HPDE6-E6E7 (cell line): ENCODE data around the gene KIAA1958.

Source experiments
- DNase-seq: peaks from one replicate; pipeline ENCODE4 v3.0.0; 2011; ENCODE audit warnings: missing footprints; ENCODE audit errors: extremely low spot score

The KIAA1958 gene

DNA sequence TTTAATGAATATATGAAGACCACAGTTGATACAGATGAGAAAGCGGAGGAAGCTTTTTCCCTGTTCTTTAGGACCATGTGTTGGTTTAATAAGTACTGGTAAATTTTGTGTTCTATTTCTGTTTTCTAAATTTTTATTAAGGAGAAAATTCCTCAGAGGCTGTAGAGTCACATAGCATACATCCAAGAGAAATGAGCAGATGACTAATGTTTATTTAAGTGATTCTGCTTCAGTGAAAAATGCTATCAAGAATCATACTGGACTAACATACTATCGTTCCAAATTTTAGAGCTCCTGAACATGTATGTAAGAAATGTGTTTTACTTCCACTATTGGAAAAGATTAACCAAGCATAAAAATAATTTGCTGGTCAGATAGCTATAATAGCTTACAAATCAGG lies 115.0 kb downstream of the KIAA1958 start:
- no peak for DNase-seq

DNA sequence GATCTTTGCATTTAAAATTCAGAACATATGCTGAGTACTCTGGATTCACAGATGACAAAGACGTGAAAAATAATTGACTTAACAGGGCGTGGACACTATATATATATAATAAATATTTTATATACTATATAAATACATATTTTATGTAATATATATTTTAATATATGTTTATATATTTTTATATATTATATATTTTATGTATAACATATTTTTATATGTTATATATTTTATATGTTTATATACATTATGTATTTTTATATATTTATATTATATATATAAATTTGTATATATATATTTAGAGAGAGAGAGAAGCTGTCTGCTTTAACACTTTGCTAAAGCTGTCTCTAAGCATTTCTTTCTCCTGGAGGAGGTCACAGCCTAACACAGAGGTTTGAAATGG lies 118.2 kb downstream of the KIAA1958 start:
- no peak for DNase-seq

DNA sequence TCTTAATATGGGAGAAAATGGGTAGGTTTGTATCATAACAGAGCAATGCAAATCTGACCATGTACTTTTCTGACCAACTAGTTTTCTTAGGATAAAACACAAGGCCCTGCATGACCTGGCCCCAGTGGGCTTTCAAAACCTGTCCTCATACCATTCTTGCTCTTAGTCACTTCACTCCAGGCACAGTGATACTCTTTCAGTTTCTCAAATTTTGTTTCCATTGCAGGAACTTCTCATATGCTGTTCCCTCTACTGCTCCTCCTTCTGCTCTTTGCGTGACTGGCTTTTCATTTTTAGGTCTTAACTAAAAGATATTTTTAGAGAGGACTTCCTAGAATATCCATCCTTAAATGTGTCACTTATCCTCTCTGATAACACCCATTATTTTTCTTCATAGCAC lies 118.9 kb downstream of the KIAA1958 start:
- DNase-seq = no peak

DNA sequence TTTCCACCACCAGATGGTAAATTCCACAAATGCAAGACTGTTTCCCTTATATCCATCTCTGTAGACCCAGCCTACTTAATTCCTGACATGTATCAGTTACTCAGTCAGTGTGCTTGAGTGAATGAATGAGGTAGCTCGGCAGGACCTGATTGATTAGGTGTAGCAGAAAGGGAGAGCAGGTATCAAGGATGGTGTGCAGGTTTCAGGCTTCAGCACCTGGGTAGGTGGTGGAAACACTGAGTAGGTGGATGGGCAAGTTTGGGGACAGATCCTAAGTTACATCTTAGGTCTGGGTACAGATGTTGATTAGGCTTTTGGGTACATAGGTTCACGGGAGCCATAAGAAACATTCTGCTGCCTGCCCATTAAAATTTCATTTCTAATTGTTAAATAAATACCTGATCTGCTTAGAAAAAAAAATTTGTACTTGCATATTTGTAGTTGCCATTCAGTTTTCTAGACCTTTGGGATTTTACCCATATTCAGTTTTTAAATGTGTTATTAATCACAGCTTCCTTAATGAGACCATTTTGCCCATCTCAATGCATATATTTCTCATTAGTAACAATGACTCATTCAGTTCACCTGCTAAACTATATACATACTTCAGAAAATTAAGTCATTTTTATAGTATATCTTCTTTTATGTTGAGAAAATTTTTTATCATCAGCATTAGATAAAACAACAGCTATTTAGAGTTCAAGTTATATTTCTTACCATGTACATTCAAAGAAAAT lies 119.5 kb downstream of the KIAA1958 start:
- no peak for DNase-seq

DNA sequence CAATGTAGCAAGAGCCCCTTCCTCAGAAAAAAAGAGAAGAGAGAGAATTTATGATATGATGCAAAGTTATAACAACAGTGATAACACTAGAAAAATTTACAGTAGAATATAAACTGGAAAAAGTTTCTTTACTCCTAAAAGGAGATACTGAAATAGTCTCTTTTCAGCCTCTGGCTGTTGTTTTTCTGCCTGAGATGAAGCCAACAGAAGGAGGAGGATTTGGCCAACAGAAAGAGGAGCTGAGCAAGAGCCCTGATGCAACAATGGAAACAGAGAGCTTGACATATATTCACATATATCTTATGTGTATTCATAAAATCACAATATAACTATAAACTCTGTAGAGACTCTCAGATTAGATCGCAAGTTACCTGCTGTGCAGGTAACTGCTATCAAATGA lies 122.2 kb downstream of the KIAA1958 start:
- DNase-seq = no peak

DNA sequence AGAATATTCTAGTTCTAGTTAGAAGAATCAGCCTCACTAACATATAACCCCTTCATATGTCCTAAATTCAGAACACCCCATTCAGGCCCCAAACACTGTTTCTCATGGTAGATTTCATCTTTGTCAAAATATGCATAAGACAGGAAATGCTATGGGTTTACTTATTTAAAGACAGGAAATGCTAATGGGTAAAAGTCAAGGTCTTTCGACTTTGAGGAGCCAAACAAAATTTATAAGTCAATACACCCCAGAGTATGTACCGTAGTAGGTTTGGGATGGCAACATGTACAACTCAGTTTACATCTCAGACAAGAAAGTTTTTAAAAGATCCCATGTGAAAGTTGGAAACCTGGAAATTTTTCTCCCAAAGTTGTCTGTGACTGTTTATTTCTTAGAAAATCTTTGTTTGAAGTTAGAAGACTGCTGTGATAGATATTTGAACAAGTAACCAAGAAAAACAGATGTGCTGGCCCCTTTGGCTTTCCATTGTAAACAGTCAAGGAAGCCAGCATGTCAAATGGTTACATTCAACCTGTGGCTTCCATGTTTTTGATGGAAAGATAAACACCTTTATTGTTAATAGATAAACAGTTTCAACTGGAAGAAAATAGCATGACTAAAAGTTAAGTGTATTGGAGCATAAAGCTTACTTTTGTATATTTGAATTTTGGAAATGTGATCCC lies 129.1 kb downstream of the KIAA1958 start:
- no peak for DNase-seq

DNA sequence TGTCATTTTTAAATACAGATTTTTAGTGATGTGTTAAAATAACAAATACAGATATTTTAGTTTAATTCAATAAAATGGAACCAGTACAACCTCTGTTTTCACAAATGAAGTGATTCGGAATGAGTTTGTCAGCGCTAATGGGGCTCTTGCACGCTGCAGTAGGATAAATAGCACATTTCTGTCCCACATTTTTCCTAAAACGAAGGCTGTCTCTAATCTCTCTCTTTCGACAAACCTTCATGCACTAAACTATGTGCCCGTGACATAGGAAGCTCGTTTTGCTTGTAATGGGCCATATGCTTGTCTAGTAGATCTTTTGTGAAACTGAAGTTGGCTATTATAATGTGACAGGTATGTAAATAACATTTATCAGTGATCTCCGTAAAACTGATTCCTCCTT lies 130.7 kb downstream of the KIAA1958 start:
- no peak for DNase-seq

DNA sequence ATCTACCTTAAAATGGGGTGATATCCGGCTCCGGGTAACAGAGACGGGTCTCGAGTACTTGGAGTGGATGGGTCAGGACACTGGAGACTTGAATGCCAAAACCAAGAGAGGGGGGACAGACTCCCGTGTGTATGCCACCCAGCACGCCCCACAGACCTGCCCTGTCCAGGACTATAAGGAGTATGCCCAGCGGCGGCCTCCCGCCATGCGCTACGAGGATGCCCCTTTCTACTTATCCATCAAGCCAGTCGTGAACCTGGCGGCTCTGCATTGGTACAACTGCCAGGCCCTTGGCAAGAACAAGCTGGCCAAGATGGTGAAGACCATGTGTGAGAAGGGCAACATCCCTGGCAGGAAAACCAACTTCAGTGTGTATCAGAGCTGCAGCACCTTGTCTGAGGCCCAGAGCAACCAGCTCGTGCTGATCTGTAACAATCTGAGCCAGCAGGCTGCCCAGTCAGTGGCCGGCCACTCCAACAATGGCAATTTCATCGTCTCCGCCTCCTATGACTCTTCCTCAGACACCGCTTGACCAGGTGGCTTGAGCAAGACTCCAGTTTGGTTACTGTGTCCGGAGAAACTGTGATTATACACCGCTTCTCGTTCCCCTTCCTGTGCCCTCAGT lies 131.9 kb downstream of the KIAA1958 start:
- no peak for DNase-seq

DNA sequence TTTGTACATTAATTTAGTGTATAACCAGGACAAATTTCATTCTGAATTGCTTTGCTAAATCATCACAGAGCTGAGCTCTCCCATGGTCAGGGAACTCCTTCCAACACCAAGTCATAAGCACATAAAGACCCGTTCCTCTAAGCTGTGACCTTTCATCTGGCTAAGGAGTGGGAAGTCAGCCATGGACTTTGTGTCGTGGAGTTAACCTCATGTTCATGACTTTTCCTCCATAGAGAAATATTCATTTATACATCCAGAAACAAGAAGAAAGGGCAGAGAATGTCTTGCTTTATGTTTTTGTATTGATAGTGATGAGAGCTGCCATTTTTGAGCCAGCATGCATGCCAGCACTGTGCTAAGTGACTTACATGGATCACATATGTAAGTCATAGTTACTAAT lies 133.8 kb downstream of the KIAA1958 start:
- no peak for DNase-seq

DNA sequence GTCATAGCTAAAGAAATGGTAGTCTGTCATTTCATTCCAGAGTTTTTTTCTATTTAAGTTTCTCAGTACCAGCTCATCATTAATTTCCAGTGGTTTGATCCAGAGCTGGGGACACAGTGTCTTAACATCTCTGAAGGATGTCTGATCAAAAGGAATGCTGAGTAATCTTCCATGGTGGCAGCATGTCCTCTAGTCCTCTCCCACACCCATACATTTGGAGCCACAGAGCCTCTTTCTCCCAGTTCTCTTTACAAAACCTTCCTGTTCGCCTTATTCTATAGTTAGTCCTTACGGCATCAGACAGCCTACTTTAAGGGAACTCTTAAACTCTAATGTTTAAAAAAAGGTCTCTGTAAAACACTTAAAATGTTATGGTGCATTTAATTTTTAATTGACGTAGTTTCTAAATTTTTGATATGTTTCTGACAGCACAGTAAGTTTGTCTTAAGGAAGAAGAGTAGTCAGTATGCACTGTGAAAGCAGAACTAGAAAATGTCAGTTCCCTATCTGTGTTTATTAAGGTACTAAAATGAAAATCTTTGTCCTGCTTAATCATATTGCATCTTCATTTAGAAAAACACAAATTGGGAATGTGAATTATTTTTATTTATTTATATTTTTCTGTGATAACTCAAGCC lies 134.5 kb downstream of the KIAA1958 start:
- no peak for DNase-seq

DNA sequence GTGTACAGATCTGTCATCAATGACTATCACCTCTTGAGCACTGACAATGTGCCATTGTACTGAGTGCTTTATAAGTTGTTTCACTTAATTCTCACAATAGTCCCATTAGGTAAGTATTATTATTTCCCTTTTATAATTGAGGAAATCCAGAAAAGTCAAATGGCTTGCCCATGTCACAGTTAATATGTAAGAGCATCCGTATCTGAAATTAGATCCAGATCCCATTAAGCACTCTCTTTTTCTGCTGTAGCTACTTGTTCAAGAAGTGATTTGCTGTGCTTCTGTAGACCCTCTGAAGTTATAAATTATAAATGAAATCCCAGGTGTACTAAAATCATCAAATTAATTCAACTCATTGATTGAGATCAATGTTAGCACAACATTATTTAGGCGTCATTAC lies 136.6 kb downstream of the KIAA1958 start:
- no peak for DNase-seq

DNA sequence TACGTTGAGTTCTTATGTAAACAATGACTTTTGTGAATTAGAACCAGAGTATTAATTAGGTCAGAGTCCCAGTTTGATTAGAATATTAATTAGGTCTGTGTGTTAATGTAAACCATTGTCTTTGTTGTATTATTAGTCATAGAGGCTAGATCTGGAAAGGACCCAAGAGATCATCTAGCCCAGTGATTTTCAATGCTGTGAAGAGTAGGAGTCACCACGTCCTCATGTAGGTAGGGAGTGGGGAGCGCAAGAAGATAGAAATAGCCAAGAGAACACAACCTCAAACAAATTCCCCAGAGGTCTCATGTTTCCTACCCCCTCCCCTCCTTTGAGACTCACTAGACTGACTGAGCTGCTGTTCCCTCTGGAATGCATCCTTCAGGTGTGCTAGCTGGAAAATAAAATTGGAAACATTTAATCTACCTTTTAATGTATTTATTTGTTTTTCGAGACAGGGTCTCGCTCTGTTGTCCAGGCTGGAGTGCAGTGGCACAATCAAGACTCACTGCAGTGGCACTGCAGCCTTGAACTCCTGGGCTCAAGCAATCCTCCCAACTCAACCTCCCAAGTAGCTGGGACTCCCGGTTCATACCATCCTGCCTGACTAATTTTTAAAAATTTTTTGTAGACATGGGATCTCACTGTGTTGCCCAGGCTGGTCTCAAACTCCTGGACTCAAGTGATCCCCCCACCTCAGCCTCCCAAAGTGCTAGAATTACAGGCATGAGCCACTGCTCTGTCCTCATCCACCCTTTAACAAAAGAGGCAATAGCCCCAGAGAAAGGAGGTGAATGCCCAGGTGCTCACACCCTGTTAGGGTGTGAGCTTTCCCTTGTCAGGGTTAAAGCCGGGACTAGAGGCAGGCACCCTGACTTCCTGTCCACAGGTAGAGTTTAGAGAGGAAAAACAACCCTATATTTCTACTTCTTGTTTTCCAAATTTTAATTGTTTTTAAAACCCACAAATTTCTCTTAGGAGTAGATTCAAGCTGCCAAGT lies 138.4 kb downstream of the KIAA1958 start:
- no peak for DNase-seq

DNA sequence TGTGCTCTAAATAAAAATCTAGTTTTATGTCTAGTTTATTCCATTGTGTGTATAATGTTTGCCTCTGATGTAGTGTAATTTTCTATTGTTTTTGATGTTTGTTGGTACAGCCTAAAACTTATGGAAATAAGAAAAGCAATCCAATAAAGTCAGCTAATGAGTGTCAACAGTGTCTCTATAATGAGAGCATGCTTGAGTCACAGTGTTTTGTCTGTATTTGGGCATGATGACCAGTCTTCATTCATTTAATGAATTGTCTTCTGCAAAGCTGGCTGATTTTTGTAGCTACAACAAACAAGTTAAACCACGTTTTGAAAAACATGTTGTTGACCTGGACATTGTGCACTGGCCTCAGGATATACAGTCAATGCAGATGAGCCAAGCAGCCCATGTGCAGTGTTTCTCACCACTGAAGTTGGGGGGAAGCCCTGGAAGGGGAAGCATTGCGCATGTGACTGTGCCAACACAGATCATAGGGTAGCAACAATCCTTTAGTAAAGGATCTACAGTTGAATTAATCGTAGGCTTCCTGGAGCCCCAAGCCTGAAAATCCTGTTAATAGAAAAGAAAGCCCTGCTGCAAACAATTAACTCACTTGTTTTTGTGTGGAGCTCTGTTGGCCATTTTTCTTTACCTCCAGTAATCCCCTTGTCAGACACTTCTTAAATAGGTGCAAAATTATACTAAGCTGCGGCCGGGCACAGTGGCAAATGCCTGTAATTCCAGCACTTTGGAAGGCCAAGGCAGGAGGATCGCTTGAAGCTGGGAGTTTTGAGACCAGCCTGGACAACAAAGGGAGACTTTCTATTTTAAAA lies 143.3 kb downstream of the KIAA1958 start:
- no peak for DNase-seq

DNA sequence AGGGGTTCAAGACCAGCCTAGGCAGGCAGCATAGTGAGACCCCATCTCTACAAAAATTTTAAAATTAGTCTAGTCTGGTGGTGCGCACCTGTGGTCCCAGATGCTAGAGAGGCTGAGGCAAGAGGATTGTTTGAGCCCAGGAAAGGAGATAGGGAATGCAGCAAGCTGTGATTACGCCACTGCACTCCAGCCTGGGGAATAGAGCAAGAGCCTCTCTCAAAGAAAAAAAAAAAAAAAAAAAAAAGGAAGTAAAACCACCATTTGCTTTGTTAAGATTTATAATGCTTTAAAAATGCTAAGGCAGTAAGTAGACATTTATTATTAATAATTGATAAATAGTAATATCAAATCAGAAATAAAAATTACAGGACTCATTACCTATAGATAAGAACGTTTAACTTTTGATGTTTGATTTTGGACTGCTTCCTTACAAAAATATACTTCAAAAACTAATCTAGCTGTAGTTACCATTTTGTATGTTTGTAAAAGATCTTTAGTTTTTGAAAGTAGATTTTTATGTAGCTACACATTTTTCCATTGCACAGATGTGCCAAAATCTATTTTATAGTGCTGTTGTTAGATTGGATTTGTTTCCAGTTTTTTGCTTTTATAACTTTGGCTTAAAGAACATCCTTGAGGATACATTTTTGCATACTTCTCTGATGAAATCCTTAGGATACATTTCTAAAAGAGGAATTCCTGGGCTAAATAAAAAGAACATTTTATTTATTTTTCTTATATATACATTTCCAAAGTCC lies 144.9 kb downstream of the KIAA1958 start:
- no peak for DNase-seq

DNA sequence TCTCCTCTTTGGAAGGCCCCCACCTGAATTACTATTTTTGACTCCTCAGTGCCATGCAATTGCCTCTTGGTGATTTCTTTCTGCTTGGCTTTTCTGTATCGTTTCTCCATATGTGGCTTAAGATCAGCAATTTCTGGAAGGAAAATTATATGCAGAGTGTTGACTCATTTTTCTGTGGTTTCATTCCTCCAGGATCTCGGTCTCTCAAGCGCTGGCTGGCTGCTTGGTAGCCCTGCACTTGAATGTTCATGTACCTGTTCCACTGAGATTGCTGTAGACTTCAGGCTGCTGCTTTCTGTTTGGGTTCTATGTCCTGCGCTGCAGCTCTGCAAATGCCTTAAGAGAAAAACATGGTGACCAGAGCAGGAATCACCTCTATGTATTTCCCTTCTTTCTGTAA lies 153.7 kb downstream of the KIAA1958 start:
- no peak for DNase-seq

DNA sequence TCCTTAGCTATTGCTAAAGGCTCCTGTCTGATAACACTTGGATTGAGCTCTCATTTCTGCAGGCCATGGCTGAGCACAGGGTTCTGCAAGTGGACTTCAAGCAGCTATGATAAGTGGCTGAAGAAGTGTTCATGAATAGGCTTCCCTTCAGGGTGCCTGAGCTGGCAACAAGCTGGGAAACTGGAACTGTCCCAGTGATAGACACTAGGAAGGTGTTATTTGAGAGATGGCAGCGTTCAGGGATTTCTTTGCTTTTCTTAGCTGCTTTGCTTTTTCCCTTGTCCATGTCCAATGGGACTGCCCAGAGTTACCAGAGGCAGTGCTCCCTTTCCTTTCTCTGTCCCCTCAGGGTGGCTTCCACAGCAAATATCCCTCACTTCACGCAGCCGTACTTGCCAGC lies 155.5 kb downstream of the KIAA1958 start:
- DNase-seq = no peak

DNA sequence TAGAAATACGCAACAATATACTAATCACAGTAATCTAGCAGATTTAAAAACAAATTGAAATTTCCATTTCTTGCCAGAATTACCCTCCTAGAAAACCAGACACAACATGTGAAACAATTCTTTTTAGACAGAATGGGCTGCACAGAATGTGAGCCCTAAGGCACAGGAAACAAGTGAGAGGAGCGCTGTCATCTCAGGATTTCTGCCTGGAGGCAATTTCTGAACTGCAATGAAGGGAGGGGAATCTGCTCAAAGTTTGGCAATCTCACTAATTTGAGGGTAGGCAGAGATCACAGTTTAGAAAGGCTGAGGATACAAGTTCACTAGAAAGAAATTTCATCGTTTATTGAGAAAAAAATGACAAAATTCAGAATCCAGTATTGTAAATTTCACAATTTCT lies 161.0 kb downstream of the KIAA1958 start:
- DNase-seq = no peak

DNA sequence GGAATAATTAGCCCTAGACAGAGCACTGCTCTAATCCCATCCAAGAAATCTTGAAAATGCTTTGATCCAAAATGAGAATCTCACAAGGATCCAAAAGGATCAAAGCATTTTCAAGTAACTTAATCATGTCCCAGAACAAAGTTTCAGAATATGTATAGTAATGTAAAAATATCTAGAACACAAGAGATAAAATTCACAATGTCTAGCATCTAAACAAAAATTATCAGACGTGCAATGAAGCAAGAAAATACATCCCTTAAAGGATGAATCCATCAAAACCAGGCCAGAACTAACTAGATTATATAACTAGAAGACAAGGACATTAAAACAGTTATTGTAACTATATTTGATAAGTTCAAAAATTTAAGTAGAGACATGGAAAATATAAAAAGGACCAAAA lies 162.0 kb downstream of the KIAA1958 start:
- DNase-seq = no peak

DNA sequence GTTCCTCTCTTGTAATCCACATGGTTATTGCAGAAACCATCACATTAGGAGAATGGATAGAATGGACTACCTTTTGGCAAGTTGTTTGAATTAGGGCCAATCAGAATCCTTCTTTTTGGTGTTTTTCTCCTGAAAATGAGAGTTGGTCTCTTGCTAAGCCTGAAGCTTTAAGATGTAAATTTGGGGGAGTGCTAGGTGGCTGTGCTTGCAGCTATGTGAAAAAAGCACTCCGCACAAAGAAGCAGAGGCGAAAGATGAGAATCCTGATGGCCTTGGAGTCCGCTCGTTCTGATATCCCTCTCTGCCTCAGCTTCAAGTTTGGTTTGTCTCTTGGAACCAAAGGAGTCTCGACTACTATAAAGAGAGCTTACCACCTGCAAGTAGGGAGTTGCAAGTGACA lies 167.7 kb downstream of the KIAA1958 start:
- DNase-seq = no peak

DNA sequence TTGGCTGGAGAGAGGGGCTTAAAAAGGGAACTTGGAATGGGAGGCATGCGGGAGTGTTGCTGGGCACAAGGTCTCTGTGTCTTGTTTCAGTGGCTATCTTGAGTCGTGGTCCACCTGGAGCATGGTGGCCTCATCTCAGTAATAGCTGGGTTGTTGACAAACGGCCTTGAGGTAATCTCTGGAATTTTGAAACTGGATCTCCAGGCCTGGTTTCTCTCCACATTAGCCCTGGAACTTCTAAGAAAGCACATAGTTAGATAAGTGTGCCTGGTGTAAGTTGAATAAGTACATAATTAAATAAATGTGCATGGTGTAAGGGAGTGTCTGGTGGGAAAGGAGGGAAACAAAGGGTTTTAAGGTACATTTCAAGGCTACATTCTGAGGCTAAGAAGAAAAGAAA lies 169.0 kb downstream of the KIAA1958 start:
- DNase-seq = no peak
